Ishikawa (cell line): ENCODE results near the gene ADPRH.

ENCODE experiments used
- CEBPB ChIP-seq: IDR thresholded peaks from 2 replicates; pipeline ENCODE4 v1.6.1; 2012
- CREB1 ChIP-seq: IDR thresholded peaks from 2 replicates; pipeline ENCODE4 v1.6.1; 2012; ENCODE audit warnings: low read depth
- EGR1 ChIP-seq: IDR thresholded peaks from 2 replicates; pipeline ENCODE4 v1.6.1; 2012
- EP300 ChIP-seq: IDR thresholded peaks from 2 replicates; pipeline ENCODE4 v1.6.1; 2012; ENCODE audit warnings: borderline replicate concordance
- MAX ChIP-seq: IDR thresholded peaks from 2 replicates; pipeline ENCODE4 v1.6.1; 2012
- RAD21 ChIP-seq: IDR thresholded peaks from 2 replicates; pipeline ENCODE4 v1.6.1; 2012; ENCODE audit warnings: low read depth
- REST ChIP-seq: IDR thresholded peaks from 2 replicates; pipeline ENCODE4 v1.6.1; 2012; ENCODE audit warnings: low read depth, mild to moderate bottlenecking
- TEAD4 ChIP-seq: IDR thresholded peaks from 2 replicates; pipeline ENCODE4 v1.6.1; 2012
- ZBTB7A ChIP-seq: IDR thresholded peaks from 2 replicates; pipeline ENCODE4 v1.6.1; 2012; ENCODE audit warnings: low read depth

GRCh38 chr3:119541547-119541946 is 37.7 kb upstream of the ADPRH start:
- TF ChIP-seq RAD21 (no peak), MAX (no peak), EP300 (no peak), EGR1 (no peak), REST (no peak), CEBPB (no peak), ZBTB7A (no peak), TEAD4 (no peak), CREB1 (no peak)
